B cell (primary cell): ENCODE data around the gene FOXE3. TPM values are rescaled to one million over a fixed set of nuclear protein-coding genes. Genes with fewer than 3 reads are reported as not detected.

Experiments used
- ATAC-seq: fragments of 200-7000 bp; cut with Tn5 transposase; one replicate; pipeline ENCODE4 v1.10.0; 2021; ENCODE audit warnings: low read depth, mild to moderate bottlenecking, moderate number of reproducible peaks, moderate library complexity
- CTCF ChIA-PET: fragments of 350-600 bp; sonication (Branson Sonifier 250); formaldehyde crosslinking; loops from one replicate; lab custom pipeline; 2021; ENCODE audit warnings: antibody characterized with exemption, inconsistent platforms; lab: Charles Lee
- POLR2A ChIA-PET: fragments of 350-600 bp; sonication (Branson Sonifier 250); formaldehyde crosslinking; loops from one replicate; lab custom pipeline; 2021; ENCODE audit warnings: antibody characterized with exemption; lab: Charles Lee
- DNase-seq: peaks from one replicate; pipeline ENCODE4 v3.0.0; 2013
- H2AFZ ChIP-seq: 2 replicates; pipeline ENCODE4 v1.6.1; 2012; ENCODE audit warnings: mild to moderate bottlenecking, low read depth, low read length; ENCODE audit not compliant: insufficient read depth, poor library complexity, severe bottlenecking
- H3K27ac ChIP-seq, 2 donors: 1 replicate in 1 of 2; 2 replicates in 1 of 2; pipeline ENCODE4 v1.5.1; 2012 to 2013; ENCODE audit warnings: low read length in 2 of 2, mild to moderate bottlenecking in 2 of 2, moderate library complexity in 1 of 2
- H3K27me3 ChIP-seq, 4 experiments: fragments of 200-600 bp in 1 of 4; sonication (generic) in 1 of 4; replicated peaks in 1 of 4; 1 replicate in 2 of 4; 2 replicates in 2 of 4; pipeline versions ENCODE4 v1.6.1 to v1.7.0; 2013 to 2016; ENCODE audit warnings: low read length in 3 of 4, mild to moderate bottlenecking in 2 of 4, mixed read lengths in 1 of 4, moderate library complexity in 1 of 4; ENCODE audit not compliant: insufficient read depth in 4 of 4, control insufficient read depth in 3 of 4; ENCODE audit errors: control extremely low read depth in 1 of 4
- H3K36me3 ChIP-seq, 2 experiments: replicated peaks in 1 of 2; 1 replicate in 1 of 2; 2 replicates in 1 of 2; pipeline versions ENCODE4 v1.6.1 to v1.7.1; 2013; ENCODE audit warnings: low read length in 1 of 2; ENCODE audit not compliant: insufficient read depth in 2 of 2, control insufficient read depth in 1 of 2; ENCODE audit errors: control extremely low read depth in 1 of 2, extremely low read depth in 1 of 2
- H3K4me1 ChIP-seq, 2 donors: fragments of 200-600 bp in 1 of 2; sonication (generic) in 1 of 2; 1 replicate in 1 of 2; 2 replicates in 1 of 2; pipeline versions ENCODE4 v1.5.1 to v1.6.1; 2013 to 2017; ENCODE audit warnings: low read length in 2 of 2; ENCODE audit not compliant: control insufficient read depth in 2 of 2, insufficient read depth in 2 of 2
- H3K4me2 ChIP-seq: replicated peaks from 2 replicates; pipeline ENCODE3; 2012; ENCODE audit warnings: mild to moderate bottlenecking, low read depth, low read length; ENCODE audit not compliant: poor library complexity, severe bottlenecking
- H3K4me3 ChIP-seq, 5 experiments: fragments of 200-600 bp in 1 of 5; sonication (generic) in 1 of 5; 1 replicate in 3 of 5; 2 replicates in 2 of 5; pipeline versions ENCODE4 v1.5.1 to v1.7.0; 2011 to 2016; ENCODE audit warnings: low read length in 4 of 5, mild to moderate bottlenecking in 4 of 5, low read depth in 2 of 5, control low read depth in 1 of 5, moderate library complexity in 1 of 5; ENCODE audit not compliant: insufficient read depth in 1 of 5; ENCODE audit errors: control extremely low read depth in 1 of 5, extremely low read depth in 1 of 5
- H3K79me2 ChIP-seq: fragments of 200-600 bp; sonication (generic); one replicate; pipeline ENCODE4 v1.6.0; 2016; ENCODE audit warnings: low read length; ENCODE audit not compliant: control insufficient read depth, insufficient read depth
- H3K9ac ChIP-seq: fragments of 200-600 bp; sonication (generic); 2 replicates; pipeline ENCODE4 v1.6.1; 2017; ENCODE audit warnings: mild to moderate bottlenecking, low read length, moderate library complexity
- H3K9me3 ChIP-seq, 3 donors: one replicate each; pipeline versions ENCODE4 v1.6.1 to v1.7.1; 2013; ENCODE audit warnings: low read length in 2 of 3; ENCODE audit not compliant: control insufficient read depth in 2 of 3, insufficient read depth in 1 of 3; ENCODE audit errors: control extremely low read depth in 1 of 3
- H4K20me1 ChIP-seq: 2 replicates; pipeline ENCODE4 v1.6.0; 2012; ENCODE audit warnings: mild to moderate bottlenecking, low read length; ENCODE audit not compliant: insufficient read depth, control insufficient read depth, poor library complexity, severe bottlenecking
- H3K27ac Mint-ChIP-seq: one replicate; pipeline ENCODE4 v1.8.0; 2021; ENCODE audit warnings: mixed read lengths
- H3K27me3 Mint-ChIP-seq: one replicate; pipeline ENCODE4 v1.8.0; 2021; ENCODE audit warnings: mixed read lengths
- H3K4me1 Mint-ChIP-seq: one replicate; pipeline ENCODE4 v1.8.0; 2021; ENCODE audit warnings: mixed read lengths
- H3K4me3 Mint-ChIP-seq: one replicate; pipeline ENCODE4 v1.8.0; 2021; ENCODE audit warnings: mixed read lengths
- H3K9me3 Mint-ChIP-seq: one replicate; pipeline ENCODE4 v1.8.0; 2022; ENCODE audit warnings: mixed read lengths; ENCODE audit not compliant: insufficient read depth
- EZH2 ChIP-seq: IDR thresholded peaks from 2 replicates; pipeline ENCODE4 v1.6.1; 2012; ENCODE audit warnings: borderline replicate concordance, low read depth, mild to moderate bottlenecking, moderate library complexity, low read length; ENCODE audit not compliant: insufficient read depth, poor library complexity, severe bottlenecking
- WGBS: methylation state at CpG from one replicate; pipeline ENCODE4 v1.1.5; 2013; ENCODE audit warnings: missing lambda C conversion rate; ENCODE audit not compliant: insufficient coverage; 5-methylcytosine and 5-hydroxymethylcytosine counted together
- intact Hi-C: fragments of 100-400 bp; cut with micrococcal nuclease; formaldehyde crosslinking; loops from one replicate; pipeline ENCODE4 v1.10.0; 2022
- polyA plus RNA-seq: library from polyadenylated mRNA; depleted of rRNA; stranded (reverse); fragments of >200 nt; gene quantifications from 2 replicates; pipeline ENCODE4 v1.2.3, GENCODE V29; 2012
- total RNA-seq, 2 donors: library from RNA; stranded (reverse); fragments of 120-200 nt in 1 of 2; gene quantifications; 1 replicate in 1 of 2; 2 replicates in 1 of 2; pipeline versions ENCODE4 v1.2.3 to v1.2.4, GENCODE V29; 2013 to 2022
- TF ChIP-seq, protein P1 (sequence below): fragments of 200-600 bp; IDR thresholded peaks from one replicate; pipeline ENCODE4 v1.8.0; 2022; ENCODE audit warnings: antibody characterized with exemption, mild to moderate bottlenecking

The FOXE3 gene
- total and polyA plus RNA-seq, 2 donors (not counting 1 experiment from before 2014, with no cell fraction given): not detected

DNA sequence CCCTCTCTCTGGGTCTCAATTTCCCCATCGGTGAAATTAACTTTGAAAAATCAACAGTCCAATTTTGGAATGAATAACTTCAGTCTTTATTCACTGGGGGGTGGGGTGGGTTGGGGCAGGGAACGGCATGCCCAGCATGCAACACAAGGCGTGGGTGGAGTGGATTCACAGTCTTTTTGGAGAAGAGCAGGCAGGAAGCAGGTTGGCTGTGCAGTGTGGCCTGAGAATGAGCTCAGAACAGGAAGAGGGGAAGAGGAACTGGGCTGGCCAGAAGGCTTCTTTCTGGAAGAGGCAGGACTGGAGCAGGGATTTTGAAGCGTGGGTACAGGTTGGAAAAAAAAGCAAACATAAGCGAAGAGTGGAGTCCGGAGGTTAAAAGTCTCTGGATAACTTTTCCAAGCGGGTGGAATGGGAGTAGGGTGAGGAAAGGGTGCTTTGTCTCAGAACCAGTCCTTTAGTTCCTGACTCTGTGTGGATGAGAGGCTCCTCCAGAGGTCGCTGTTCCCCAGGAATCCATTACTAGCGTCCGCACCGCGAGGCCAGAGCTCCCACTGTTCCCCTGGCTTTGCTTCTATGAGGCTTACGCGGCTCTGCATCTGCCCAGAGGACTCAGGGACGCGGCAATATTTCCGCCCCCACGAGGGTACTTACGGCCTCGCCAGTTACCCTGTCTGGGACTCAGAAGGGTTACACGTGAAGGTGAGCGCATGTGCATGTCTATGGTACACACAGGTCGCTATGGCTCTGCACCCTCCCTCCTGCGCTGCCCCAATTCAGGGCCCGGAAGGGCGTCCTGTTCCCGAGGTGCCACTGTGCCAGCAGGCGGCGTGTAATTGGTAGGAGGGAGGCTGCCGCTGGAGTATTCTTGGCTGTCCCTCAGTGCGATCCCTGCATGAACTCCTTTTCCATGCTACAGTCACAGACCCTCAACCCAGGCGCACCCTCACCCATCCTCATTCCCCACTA lies 16.3 kb downstream of the FOXE3 start:
- no peak overlapping the region for H3K27ac Mint-ChIP-seq
- peak overlapping the region in 1 of 5 experiments; percentile 16 for H3K4me3 ChIP-seq
- intact Hi-C loops: loop anchor here (2.0 kb wide), 1 partner anchor 18 kb away; no protein-coding TSS in a partner anchor
- CTCF ChIA-PET: interaction anchor here (1.1 kb wide), 1 partner anchor 10 kb away, joined by 4 read pairs; no protein-coding TSS in a partner anchor
- H3K27ac ChIP-seq: no peak overlapping the region
- peaks cover 4 to 76% (median 41%) of the 10 kb centered on the region in 4 experiments for H3K27me3 ChIP-seq
- no peak overlapping the region for H3K9ac ChIP-seq
- peaks cover 0 to 28% (median 0%) of the 10 kb centered on the region in 3 donors for H3K9me3 ChIP-seq
- no peaks in the 10 kb centered on the region for H3K36me3 ChIP-seq
- H3K4me2 ChIP-seq: peak overlapping the region; percentile 67
- no peaks in the 10 kb centered on the region for H3K9me3 Mint-ChIP-seq
- TF ChIP-seq, protein P1, sequence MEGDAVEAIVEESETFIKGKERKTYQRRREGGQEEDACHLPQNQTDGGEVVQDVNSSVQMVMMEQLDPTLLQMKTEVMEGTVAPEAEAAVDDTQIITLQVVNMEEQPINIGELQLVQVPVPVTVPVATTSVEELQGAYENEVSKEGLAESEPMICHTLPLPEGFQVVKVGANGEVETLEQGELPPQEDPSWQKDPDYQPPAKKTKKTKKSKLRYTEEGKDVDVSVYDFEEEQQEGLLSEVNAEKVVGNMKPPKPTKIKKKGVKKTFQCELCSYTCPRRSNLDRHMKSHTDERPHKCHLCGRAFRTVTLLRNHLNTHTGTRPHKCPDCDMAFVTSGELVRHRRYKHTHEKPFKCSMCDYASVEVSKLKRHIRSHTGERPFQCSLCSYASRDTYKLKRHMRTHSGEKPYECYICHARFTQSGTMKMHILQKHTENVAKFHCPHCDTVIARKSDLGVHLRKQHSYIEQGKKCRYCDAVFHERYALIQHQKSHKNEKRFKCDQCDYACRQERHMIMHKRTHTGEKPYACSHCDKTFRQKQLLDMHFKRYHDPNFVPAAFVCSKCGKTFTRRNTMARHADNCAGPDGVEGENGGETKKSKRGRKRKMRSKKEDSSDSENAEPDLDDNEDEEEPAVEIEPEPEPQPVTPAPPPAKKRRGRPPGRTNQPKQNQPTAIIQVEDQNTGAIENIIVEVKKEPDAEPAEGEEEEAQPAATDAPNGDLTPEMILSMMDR: peak; percentile 45
- TF ChIP-seq EZH2: no peak
- ATAC-seq: no peak
- POLR2A ChIA-PET: no interaction called here
- WGBS: 12% methylated on average over 30 of the region's 32 CpGs
- peak overlapping the region; percentile 36 for H2AFZ ChIP-seq
- peaks cover 55% of the 10 kb centered on the region for H3K27me3 Mint-ChIP-seq
- H3K4me3 Mint-ChIP-seq: peak overlapping the region; percentile 68
- H3K4me1 ChIP-seq: peaks cover 44 to 49% of the 10 kb centered on the region in 2 donors
- peaks cover 24% of the 10 kb centered on the region for H4K20me1 ChIP-seq
- DNase-seq: peak; percentile 51
- peaks cover 49% of the 10 kb centered on the region for H3K4me1 Mint-ChIP-seq
- no peaks in the 10 kb centered on the region for H3K79me2 ChIP-seq

DNA sequence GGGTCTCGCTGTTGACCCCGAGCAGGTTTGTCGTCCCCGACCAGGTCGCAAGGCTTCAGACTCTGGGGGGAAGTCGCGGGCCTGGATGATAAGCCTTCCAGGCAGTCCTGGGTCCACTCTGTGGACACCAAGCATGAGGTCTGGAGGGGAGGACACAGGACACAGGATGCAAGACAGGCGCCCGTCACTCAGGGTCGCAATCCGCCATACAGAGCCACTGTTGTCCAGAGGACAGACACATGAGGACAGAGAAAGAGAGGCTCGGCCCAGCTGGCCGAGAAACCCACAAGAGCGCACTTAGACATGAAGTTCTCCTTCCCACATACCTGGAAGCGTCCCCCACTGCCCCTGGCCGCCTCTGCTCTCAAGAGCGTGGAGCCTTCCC lies 16.9 kb downstream of the FOXE3 start:
- Histone ChIP-seq H3K36me3 (no peaks in the 10 kb centered on the region), H3K4me3 (no peak overlapping the region), H3K27me3 (peaks cover 4 to 76% (median 41%) of the 10 kb centered on the region in 4 experiments), H3K4me1 (peaks cover 44 to 49% of the 10 kb centered on the region in 2 donors), H4K20me1 (peaks cover 24% of the 10 kb centered on the region), H3K27ac (no peak overlapping the region), H3K79me2 (no peaks in the 10 kb centered on the region), H3K9ac (no peak overlapping the region), H3K4me2 (peak overlapping the region; percentile 67), H3K9me3 (peaks cover 0 to 28% (median 0%) of the 10 kb centered on the region in 3 donors), H2AFZ (peak overlapping the region; percentile 36)
- Mint-ChIP-seq H3K4me3 (peak overlapping the region; percentile 68), H3K27me3 (peaks cover 55% of the 10 kb centered on the region), H3K4me1 (peaks cover 51% of the 10 kb centered on the region), H3K27ac (no peak overlapping the region), H3K9me3 (no peaks in the 10 kb centered on the region)
- WGBS: 27% methylated on average over 17 of the region's 17 CpGs
- ChIA-PET POLR2A (no interaction called here), CTCF (no interaction called here)
- intact Hi-C loops: loop anchor here (2.0 kb wide), 1 partner anchor 18 kb away; no protein-coding TSS in a partner anchor
- TF ChIP-seq EZH2: peak; percentile 26
- TF ChIP-seq, protein P1: no peak
- peak; percentile 39 for DNase-seq
- ATAC-seq: no peak
